Measurements from ENCODE around the gene PDXP.
"Not testable (repeated sequence)": the region's sequence is repeated elsewhere in the genome, so short reads cannot be mapped to it uniquely, and the experiment has no call there.

The PDXP gene

GRCh38 chr22:37690407-37690806, 31.9 kb downstream of the PDXP start:
- H2AFZ ChIP-seq (ENCODE audit: low read length), result no peak overlapping the region
- no peaks in the 10 kb centered on the region for H3K27me3 ChIP-seq (replicated peaks; ENCODE audit: insufficient read depth, low read length)
- H3K27ac ChIP-seq (ENCODE audit: low read length), result no peak overlapping the region
- no peaks in the 10 kb centered on the region for H3K36me3 ChIP-seq (replicated peaks; ENCODE audit: insufficient read depth, low read length)
- H3K79me2 ChIP-seq (ENCODE audit: low read length), result peaks cover 26% of the 10 kb centered on the region
- peaks cover 8% of the 10 kb centered on the region for H3F3A ChIP-seq (ENCODE audit: insufficient read depth, low read length)
- no peak for DNase-seq
- no peak overlapping the region for H3K4me2 ChIP-seq (ENCODE audit: low read depth, low read length)
- H3K4me3 ChIP-seq (ENCODE audit: low read length), result no peak overlapping the region
- no peaks in the 10 kb centered on the region for H4K20me1 ChIP-seq (ENCODE audit: insufficient read depth, low read length)
- H3K4me1 ChIP-seq (ENCODE audit: low read length), result peaks cover 6% of the 10 kb centered on the region
- H3K9ac ChIP-seq (ENCODE audit: low read length), result no peak overlapping the region
- TF ChIP-seq EZH2 (optimal IDR thresholded peaks at IDR 0.05; ENCODE audit: low read depth, low read length) (no peak), EZH2phosphoT487 (IDR thresholded peaks at IDR 0.05; ENCODE audit: low read length) (no peak), CTCF (IDR thresholded peaks at IDR 0.05; ENCODE audit: low read length) (no peak)
- H3K9me3 ChIP-seq (replicated peaks; ENCODE audit: insufficient read depth, low read length), result no peaks in the 10 kb centered on the region
- no peaks in the 10 kb centered on the region for H3K9me2 ChIP-seq (replicated peaks; ENCODE audit: insufficient read depth, low read length)

- no peak overlapping the region for H3K4me2 ChIP-seq (ENCODE audit: low read depth, low read length)
- H2AFZ ChIP-seq (ENCODE audit: low read length), result no peak overlapping the region
- no peak overlapping the region for H3K4me3 ChIP-seq (ENCODE audit: low read length)
- no peaks in the 10 kb centered on the region for H3K36me3 ChIP-seq (replicated peaks; ENCODE audit: insufficient read depth, low read length)
- H3K9me2 ChIP-seq (replicated peaks; ENCODE audit: insufficient read depth, low read length), result no peaks in the 10 kb centered on the region
- H3K27me3 ChIP-seq (replicated peaks; ENCODE audit: insufficient read depth, low read length), result no peaks in the 10 kb centered on the region
- no peak for DNase-seq
- peaks cover 26% of the 10 kb centered on the region for H3K79me2 ChIP-seq (ENCODE audit: low read length)
- H4K20me1 ChIP-seq (ENCODE audit: insufficient read depth, low read length), result no peaks in the 10 kb centered on the region
- no peak overlapping the region for H3K27ac ChIP-seq (ENCODE audit: low read length)
- no peak overlapping the region for H3K9ac ChIP-seq (ENCODE audit: low read length)
- no peaks in the 10 kb centered on the region for H3K9me3 ChIP-seq (replicated peaks; ENCODE audit: insufficient read depth, low read length)
- peaks cover under 1% of the 10 kb centered on the region; the same call in 1 of the 2 replicates for H3K4me1 ChIP-seq (ENCODE audit: low read length)
- 0 out of 2 replicates have a peak, but pooled peaks cover 6% of the 10 kb centered on the region for H3F3A ChIP-seq (ENCODE audit: insufficient read depth, low read length)
- TF ChIP-seq EZH2phosphoT487 (IDR thresholded peaks at IDR 0.05; ENCODE audit: low read length) (no peak), CTCF (IDR thresholded peaks at IDR 0.05; ENCODE audit: low read length) (no peak), EZH2 (optimal IDR thresholded peaks at IDR 0.05; ENCODE audit: low read depth, low read length) (no peak)
Measured at GRCh38 chr22:37690901-37691504, 32.5 kb downstream of the PDXP start.

- Histone ChIP-seq H3K9me3 (replicated peaks; ENCODE audit: insufficient read depth, low read length) (no peaks in the 10 kb centered on the region), H3K4me2 (ENCODE audit: low read depth, low read length) (no peak overlapping the region), H3F3A (ENCODE audit: insufficient read depth, low read length) (0 out of 2 replicates have a peak, but pooled peaks cover 6% of the 10 kb centered on the region), H4K20me1 (ENCODE audit: insufficient read depth, low read length) (no peaks in the 10 kb centered on the region), H3K79me2 (ENCODE audit: low read length) (peaks cover 11% of the 10 kb centered on the region), H3K9me2 (replicated peaks; ENCODE audit: insufficient read depth, low read length) (no peaks in the 10 kb centered on the region), H3K4me1 (ENCODE audit: low read length) (no peaks in the 10 kb centered on the region), H3K27me3 (replicated peaks; ENCODE audit: insufficient read depth, low read length) (no peaks in the 10 kb centered on the region), H2AFZ (ENCODE audit: low read length) (no peak overlapping the region), H3K36me3 (replicated peaks; ENCODE audit: insufficient read depth, low read length) (no peaks in the 10 kb centered on the region), H3K4me3 (ENCODE audit: low read length) (no peak overlapping the region), H3K9ac (ENCODE audit: low read length) (no peak overlapping the region), H3K27ac (ENCODE audit: low read length) (no peak overlapping the region)
- no peak for DNase-seq
- TF ChIP-seq EZH2 (optimal IDR thresholded peaks at IDR 0.05; ENCODE audit: low read depth, low read length), result no peak
- no peak for TF ChIP-seq CTCF (IDR thresholded peaks at IDR 0.05; ENCODE audit: low read length)
- no peak for TF ChIP-seq EZH2phosphoT487 (IDR thresholded peaks at IDR 0.05; ENCODE audit: low read length)
Measured at GRCh38 chr22:37692627-37693285, 34.2 kb downstream of the PDXP start.

- H3K79me2 ChIP-seq (ENCODE audit: low read length); H3K9ac ChIP-seq (ENCODE audit: low read length); DNase-seq; H3K27me3 ChIP-seq (replicated peaks; ENCODE audit: insufficient read depth, low read length); H3K9me2 ChIP-seq (replicated peaks; ENCODE audit: insufficient read depth, low read length); H3K9me3 ChIP-seq (replicated peaks; ENCODE audit: insufficient read depth, low read length); H3K4me1 ChIP-seq (ENCODE audit: low read length); H3K36me3 ChIP-seq (replicated peaks; ENCODE audit: insufficient read depth, low read length); H3K4me2 ChIP-seq (ENCODE audit: low read depth, low read length); H3F3A ChIP-seq (ENCODE audit: insufficient read depth, low read length); H3K27ac ChIP-seq (ENCODE audit: low read length); H4K20me1 ChIP-seq (ENCODE audit: insufficient read depth, low read length); H3K4me3 ChIP-seq (ENCODE audit: low read length); H2AFZ ChIP-seq (ENCODE audit: low read length): not testable (repeated sequence)
Measured at GRCh38 chr22:37694131-37694530, 35.6 kb downstream of the PDXP start.

GRCh38 chr22:37696260-37696656, 37.7 kb downstream of the PDXP start:
- H3K4me1 ChIP-seq (ENCODE audit: low read length); H3K4me3 ChIP-seq (ENCODE audit: low read length); H3K79me2 ChIP-seq (ENCODE audit: low read length); DNase-seq; H3K9me3 ChIP-seq (replicated peaks; ENCODE audit: insufficient read depth, low read length); H3K27me3 ChIP-seq (replicated peaks; ENCODE audit: insufficient read depth, low read length); H4K20me1 ChIP-seq (ENCODE audit: insufficient read depth, low read length); H3K27ac ChIP-seq (ENCODE audit: low read length); H3K9me2 ChIP-seq (replicated peaks; ENCODE audit: insufficient read depth, low read length); H3F3A ChIP-seq (ENCODE audit: insufficient read depth, low read length); H3K36me3 ChIP-seq (replicated peaks; ENCODE audit: insufficient read depth, low read length); H3K9ac ChIP-seq (ENCODE audit: low read length); H2AFZ ChIP-seq (ENCODE audit: low read length): not testable (repeated sequence)
- peak overlapping the region; percentile 73 for H3K4me2 ChIP-seq (ENCODE audit: low read depth, low read length)
